Pancreas (tissue), 10 donors: ENCODE data around the gene GBGT1. TPM values are rescaled to one million over a fixed set of nuclear protein-coding genes. Genes with fewer than 3 reads are reported as not detected.
"Not testable (repeated sequence)": the region's sequence is repeated elsewhere in the genome, so short reads cannot be mapped to it uniquely, and the experiment has no call there.

Experiments
- ATAC-seq, 4 donors: fragments of 200-7000 bp; cut with Tn5 transposase; one replicate each; pipeline versions ENCODE4 v1.8.0 to v1.9.1; 2020; ENCODE audit warnings: mild to moderate bottlenecking in 4 of 4, moderate library complexity in 4 of 4
- DNase-seq, 6 donors: peaks; one replicate each; pipeline ENCODE4 v3.0.0-alpha.2; 2020
- FAIRE-seq: peaks from 2 replicates; lab custom pipeline; 2012; peaks lifted over from hg19 to GRCh38; lab: Jason Lieb, UNC
- H3K27ac ChIP-seq, 4 donors: fragments of 200-600 bp; sonication (generic); 1 replicate in 3 of 4; 2 replicates in 1 of 4; pipeline versions ENCODE4 v1.5.0 to v1.8.0; 2020
- H3K27me3 ChIP-seq, 4 donors: fragments of 200-600 bp; one replicate each; pipeline ENCODE4 v1.8.0; 2021
- H3K36me3 ChIP-seq, 3 donors: fragments of 200-600 bp; sonication (generic) in 1 of 3; one replicate each; pipeline versions ENCODE4 v1.5.0 to v1.8.0; 2020 to 2021
- H3K4me1 ChIP-seq, 3 donors: fragments of 200-600 bp; one replicate each; pipeline ENCODE4 v1.8.0; 2021
- H3K4me3 ChIP-seq, 4 donors: fragments of 200-600 bp; sonication (generic) in 2 of 4; one replicate each; pipeline versions ENCODE4 v1.5.0 to v1.8.0; 2020 to 2021
- H3K9me3 ChIP-seq, 4 donors: fragments of 200-600 bp; one replicate each; pipeline ENCODE4 v1.8.0; 2021
- CTCF ChIP-seq, 4 donors: fragments of 200-600 bp; sonication (generic) in 3 of 4; IDR thresholded peaks; one replicate each; pipeline versions ENCODE4 v1.5.0 to v1.8.0; 2021; ENCODE audit warnings: antibody characterized with exemption in 4 of 4
- WGBS, 2 donors: extraction: QIAGEN DNeasy Blood & Tissue Kit; methylation state at CpG; one replicate each; pipeline ENCODE4 v1.1.7; 2013; 5-methylcytosine and 5-hydroxymethylcytosine counted together
- intact Hi-C, 3 donors: fragments of 100-400 bp; cut with DNase I; formaldehyde crosslinking; loops; one replicate each; pipeline versions ENCODE4 v1.11.1 to v1.14.2; 2022
- polyA plus RNA-seq, 2 donors: library from polyadenylated mRNA; stranded (reverse); fragments of 200-250 nt; gene quantifications; one replicate each; pipeline ENCODE4 v1.2.3, GENCODE V29; 2013
- total RNA-seq, 6 donors: library from RNA; stranded (reverse); fragmentation: NEBNext Ultra II Directional in 4 of 6; extraction: Animal tissue kit (Norgen Biotek cat#: 25700) in 4 of 6; gene quantifications; one replicate each; pipeline versions ENCODE4 v1.2.1 to v1.2.4, GENCODE V29; 2021 to 2023
- donor health status: healthy with polysubstance abuse.
- donor health status: DM: no; HTN: no; CAD: no; lungs with moderate emphysema.
- donor health status: DM: no; HTN: no; CAD: no.
- donor health status: control.
- donor health status: control.
- donor health status: Bipolar disorder and iron deficiency.
- donor health status: DM: yes; HTN: yes; CAD: no.
- donor health status: DM: no; HTN: no; CAD: no.
- donor health status: DM: no; HTN: no; CAD: no.
- donor health status: DM: yes; HTN: yes; CAD: no.

GBGT1 gene
- total and polyA plus RNA-seq, 8 donors: 1.5 to 11.9 (median 4.0) TPM

DNA sequence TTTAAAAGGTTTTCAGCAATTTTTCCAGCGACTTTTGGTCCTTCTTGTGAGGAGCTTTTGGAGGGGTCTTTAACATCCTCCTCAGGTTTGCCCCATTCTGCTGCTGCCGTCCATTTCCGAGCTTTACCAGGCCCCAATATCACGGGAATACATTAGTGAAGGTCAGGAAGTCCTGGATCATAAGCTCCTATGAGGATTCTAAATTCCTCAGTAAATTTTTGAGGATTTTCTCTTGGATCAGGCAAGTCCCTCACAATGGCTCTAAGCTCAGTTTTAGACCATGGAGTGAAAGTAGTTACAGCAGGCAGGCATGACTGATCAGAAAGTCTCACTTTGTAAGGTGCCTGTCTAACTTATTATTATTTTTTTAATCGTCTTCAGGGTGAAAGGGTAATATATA is 17.2 kb upstream of the GBGT1 start:
- Histone ChIP-seq H3K36me3 (no peaks in the 10 kb centered on the region), H3K27me3 (no peaks in the 10 kb centered on the region), H3K4me1 (no peaks in the 10 kb centered on the region), H3K27ac (no peak overlapping the region), H3K9me3 (no peaks in the 10 kb centered on the region), H3K4me3 (no peak overlapping the region)
- WGBS, 2 donors: 67 to 74% methylated on average over 5 of the region's 5 CpGs
- no peak for TF ChIP-seq CTCF (IDR thresholded peaks at IDR 0.05)
- DNase-seq (no peak), ATAC-seq (no peak), FAIRE-seq (no peak)
- intact Hi-C loops: loop anchor here in 1 of 3 donors (10.0 kb wide), 2 partner anchors 154 to 304 kb away; partner anchors contain the start of gene SURF6

DNA sequence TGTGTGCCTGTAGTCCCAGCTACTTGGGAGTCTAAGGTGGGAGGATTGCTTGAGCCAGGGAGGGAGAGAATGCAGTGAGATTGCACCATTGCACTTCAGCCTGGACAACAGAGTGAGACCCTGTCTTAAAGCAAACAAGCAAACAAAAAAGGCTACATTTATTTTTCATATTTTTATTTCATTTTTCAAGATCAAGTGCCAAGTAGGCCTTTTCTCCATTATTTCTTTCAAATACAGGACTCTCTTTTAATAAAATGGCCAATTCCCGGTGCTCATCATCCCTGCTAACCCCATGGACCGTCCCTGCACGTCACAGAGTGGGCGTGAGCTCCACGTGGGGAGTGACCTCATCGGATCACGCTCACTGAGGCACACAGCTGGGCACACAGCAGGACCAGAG is 9.3 kb upstream of the GBGT1 start:
- TF ChIP-seq CTCF (IDR thresholded peaks at IDR 0.05): no peak
- no peak for FAIRE-seq
- H3K4me3 ChIP-seq: no peak overlapping the region
- ATAC-seq: no peak
- WGBS, 2 donors: 67 to 76% methylated on average over 7 of the region's 7 CpGs
- H3K4me1 ChIP-seq: no peaks in the 10 kb centered on the region
- no peaks in the 10 kb centered on the region for H3K36me3 ChIP-seq
- intact Hi-C loops: no loop called here
- H3K27ac ChIP-seq: no peak overlapping the region
- no peak for DNase-seq
- no peaks in the 10 kb centered on the region for H3K27me3 ChIP-seq
- no peaks in the 10 kb centered on the region for H3K9me3 ChIP-seq

GRCh38 chr9:133171161-133171961 is 7.6 kb upstream of the GBGT1 start:
- WGBS, 2 donors: 67 to 68% methylated on average over 29 of the region's 29 CpGs
- Histone ChIP-seq H3K9me3 (no peaks in the 10 kb centered on the region), H3K27ac (no peak overlapping the region), H3K36me3 (no peaks in the 10 kb centered on the region), H3K4me3 (no peak overlapping the region), H3K4me1 (no peaks in the 10 kb centered on the region), H3K27me3 (no peaks in the 10 kb centered on the region)
- DNase-seq (no peak), FAIRE-seq (no peak), ATAC-seq (no peak)
- no peak for TF ChIP-seq CTCF (IDR thresholded peaks at IDR 0.05)
- intact Hi-C loops: no loop called here

- intact Hi-C loops: no loop called here
- DNase-seq: no peak
- Histone ChIP-seq H3K4me1 (no peaks in the 10 kb centered on the region), H3K36me3 (no peaks in the 10 kb centered on the region), H3K9me3 (no peaks in the 10 kb centered on the region), H3K4me3 (no peak overlapping the region), H3K27ac (no peak overlapping the region), H3K27me3 (no peaks in the 10 kb centered on the region)
- FAIRE-seq: no peak
- TF ChIP-seq CTCF (IDR thresholded peaks at IDR 0.05): no peak
- no peak for ATAC-seq
- 86 to 89% methylated on average over 11 of the region's 11 CpGs for WGBS, 2 donors
These were observed 7.0 kb upstream of the GBGT1 start for GRCh38 chr9:133170716-133171115.

- H3K27ac ChIP-seq, H3K36me3 ChIP-seq, H3K4me1 ChIP-seq, H3K9me3 ChIP-seq, ATAC-seq, H3K4me3 ChIP-seq, FAIRE-seq, DNase-seq, H3K27me3 ChIP-seq, intact Hi-C loops: not testable (repeated sequence)
- WGBS, 2 donors: 76 to 91% methylated on average over 12 of the region's 12 CpGs
These were observed 6.0 kb upstream of the GBGT1 start for GRCh38 chr9:133169687-133170086.
